ENCODE measurements around the gene PIEZO2. TPM values are rescaled to one million over a fixed set of nuclear protein-coding genes. Genes with fewer than 3 reads are reported as not detected.

Gene PIEZO2
- polyA plus RNA-seq, 1 donor = 25.1 TPM

DNA sequence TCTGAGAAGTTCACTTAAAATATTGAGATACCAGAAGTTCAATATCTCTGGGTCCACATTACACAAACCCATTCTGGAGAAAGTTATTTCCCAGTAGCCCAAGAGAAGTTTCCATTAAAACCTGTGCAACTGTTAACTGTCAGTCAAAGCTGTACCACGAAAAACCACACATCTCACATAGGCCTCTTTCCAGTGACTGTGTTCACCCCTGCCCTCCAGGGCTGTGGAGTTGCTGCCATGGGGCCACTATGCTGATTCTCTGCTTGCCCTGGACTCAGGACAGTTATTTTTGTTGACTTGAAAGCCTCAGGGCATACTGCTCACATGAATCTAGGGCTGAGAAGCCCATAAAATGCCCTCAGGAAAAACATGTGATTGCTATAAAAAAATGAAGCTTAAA is 153.8 kb downstream of the PIEZO2 start:
- DNase-seq = no peak
- no peak overlapping the region for H3K27ac ChIP-seq (ENCODE audit: low read length)
- WGBS (ENCODE audit: insufficient coverage, low lambda C conversion rate) = no CpG with 5 or more reads among the region's 1 CpG

GRCh38 chr18:10989486-10989885 is 159.9 kb downstream of the PIEZO2 start:
- Histone ChIP-seq H3K4me1 (ENCODE audit: control insufficient read depth, insufficient read depth, low read length) (no peaks in the 10 kb centered on the region), H3K27me3 (ENCODE audit: control insufficient read depth, insufficient read depth, low read length) (no peaks in the 10 kb centered on the region), H3K9me3 (ENCODE audit: control insufficient read depth, low read depth, low read length) (peaks cover 13% of the 10 kb centered on the region), H3K27ac (ENCODE audit: low read length) (no peak overlapping the region), H3K4me3 (ENCODE audit: low read length) (no peak overlapping the region), H3K36me3 (ENCODE audit: control insufficient read depth, insufficient read depth, low read length) (no peaks in the 10 kb centered on the region)
- DNase-seq = no peak
- 83% methylated on average over 2 of the region's 2 CpGs for WGBS (ENCODE audit: insufficient coverage, low lambda C conversion rate)

More for the DNA sequence above, 153.8 kb downstream of the PIEZO2 start:
- Histone ChIP-seq H3K4me1 (ENCODE audit: control insufficient read depth, insufficient read depth, low read length) (no peaks in the 10 kb centered on the region), H3K4me3 (ENCODE audit: low read length) (no peak overlapping the region), H3K9me3 (ENCODE audit: control insufficient read depth, low read depth, low read length) (peaks cover 8% of the 10 kb centered on the region), H3K27me3 (ENCODE audit: control insufficient read depth, insufficient read depth, low read length) (no peaks in the 10 kb centered on the region), H3K36me3 (ENCODE audit: control insufficient read depth, insufficient read depth, low read length) (no peaks in the 10 kb centered on the region)

- H3K9me3 ChIP-seq (ENCODE audit: control insufficient read depth, low read depth, low read length) = peaks cover 10% of the 10 kb centered on the region
- no CpG with 5 or more reads among the region's 2 CpGs for WGBS (ENCODE audit: insufficient coverage, low lambda C conversion rate)
- H3K36me3 ChIP-seq (ENCODE audit: control insufficient read depth, insufficient read depth, low read length) = no peaks in the 10 kb centered on the region
- H3K4me3 ChIP-seq (ENCODE audit: low read length) = no peak overlapping the region
- no peak overlapping the region for H3K27ac ChIP-seq (ENCODE audit: low read length)
- DNase-seq = no peak
- no peaks in the 10 kb centered on the region for H3K4me1 ChIP-seq (ENCODE audit: control insufficient read depth, insufficient read depth, low read length)
- H3K27me3 ChIP-seq (ENCODE audit: control insufficient read depth, insufficient read depth, low read length) = no peaks in the 10 kb centered on the region
Measured at GRCh38 chr18:10985689-10986088, 163.7 kb downstream of the PIEZO2 start.

GRCh38 chr18:10979411-10979810 is 170.0 kb downstream of the PIEZO2 start:
- H3K27ac ChIP-seq (ENCODE audit: low read length) = no peak overlapping the region
- DNase-seq = no peak
- H3K4me3 ChIP-seq (ENCODE audit: low read length) = no peak overlapping the region
- H3K4me1 ChIP-seq (ENCODE audit: control insufficient read depth, insufficient read depth, low read length) = no peaks in the 10 kb centered on the region
- H3K9me3 ChIP-seq (ENCODE audit: control insufficient read depth, low read depth, low read length) = no peaks in the 10 kb centered on the region
- WGBS (ENCODE audit: insufficient coverage, low lambda C conversion rate) = 95% methylated on average over 6 of the region's 7 CpGs
- no peaks in the 10 kb centered on the region for H3K36me3 ChIP-seq (ENCODE audit: control insufficient read depth, insufficient read depth, low read length)
- no peaks in the 10 kb centered on the region for H3K27me3 ChIP-seq (ENCODE audit: control insufficient read depth, insufficient read depth, low read length)

- no peaks in the 10 kb centered on the region for H3K4me1 ChIP-seq (ENCODE audit: control insufficient read depth, insufficient read depth, low read length)
- H3K36me3 ChIP-seq (ENCODE audit: control insufficient read depth, insufficient read depth, low read length) = peaks cover 3% of the 10 kb centered on the region
- no peaks in the 10 kb centered on the region for H3K27me3 ChIP-seq (ENCODE audit: control insufficient read depth, insufficient read depth, low read length)
- H3K9me3 ChIP-seq (ENCODE audit: control insufficient read depth, low read depth, low read length) = no peaks in the 10 kb centered on the region
- DNase-seq = no peak
- H3K4me3 ChIP-seq (ENCODE audit: low read length) = no peak overlapping the region
- no peak overlapping the region for H3K27ac ChIP-seq (ENCODE audit: low read length)
Measured at GRCh38 chr18:10977042-10977441, 172.3 kb downstream of the PIEZO2 start.

DNA sequence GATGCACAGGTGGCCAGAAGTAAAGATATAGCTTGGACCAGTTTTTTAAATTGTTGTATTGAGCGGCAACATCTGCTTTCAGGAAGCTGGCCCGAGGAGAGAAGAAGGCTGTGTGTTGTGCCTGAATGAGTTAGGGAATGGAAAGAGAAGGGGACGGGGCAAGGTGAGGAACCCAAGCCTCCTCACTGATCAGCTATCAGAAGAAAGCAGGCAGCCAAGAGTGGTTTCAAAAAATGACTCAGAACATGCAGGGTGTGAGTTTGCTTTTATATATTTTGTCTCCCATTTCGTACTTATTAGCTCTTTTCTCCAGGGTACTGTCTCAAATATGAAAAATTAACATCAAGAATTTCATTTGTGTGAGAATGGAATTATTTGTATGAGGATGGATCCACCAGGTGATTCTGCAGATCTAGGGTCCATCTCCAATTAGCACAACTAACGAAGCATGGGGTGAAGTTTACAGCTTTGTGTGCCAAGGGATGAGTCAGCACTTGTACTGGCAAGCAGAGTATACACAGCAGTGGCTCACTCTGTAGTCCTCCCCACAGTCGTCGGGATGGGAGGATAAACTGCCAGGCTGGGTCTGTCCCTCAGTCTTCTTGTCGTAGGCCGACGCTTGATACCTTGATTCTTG is 175.7 kb downstream of the PIEZO2 start:
- H3K27ac ChIP-seq (ENCODE audit: low read length) = no peak overlapping the region
- WGBS (ENCODE audit: insufficient coverage, low lambda C conversion rate) = 100% methylated on average over 1 of the region's 10 CpGs
- no peak for DNase-seq

GRCh38 chr18:10971717-10972116 is 177.7 kb downstream of the PIEZO2 start:
- no peaks in the 10 kb centered on the region for H3K27me3 ChIP-seq (ENCODE audit: control insufficient read depth, insufficient read depth, low read length)
- peaks cover 3% of the 10 kb centered on the region for H3K36me3 ChIP-seq (ENCODE audit: control insufficient read depth, insufficient read depth, low read length)
- no peak overlapping the region for H3K4me3 ChIP-seq (ENCODE audit: low read length)
- H3K9me3 ChIP-seq (ENCODE audit: control insufficient read depth, low read depth, low read length) = no peaks in the 10 kb centered on the region
- no peaks in the 10 kb centered on the region for H3K4me1 ChIP-seq (ENCODE audit: control insufficient read depth, insufficient read depth, low read length)
- no peak overlapping the region for H3K27ac ChIP-seq (ENCODE audit: low read length)
- no CpG with 5 or more reads among the region's 4 CpGs for WGBS (ENCODE audit: insufficient coverage, low lambda C conversion rate)
- DNase-seq = no peak

More for the DNA sequence above, 175.7 kb downstream of the PIEZO2 start:
- Histone ChIP-seq H3K27me3 (ENCODE audit: control insufficient read depth, insufficient read depth, low read length) (no peaks in the 10 kb centered on the region), H3K4me1 (ENCODE audit: control insufficient read depth, insufficient read depth, low read length) (no peaks in the 10 kb centered on the region), H3K9me3 (ENCODE audit: control insufficient read depth, low read depth, low read length) (no peaks in the 10 kb centered on the region), H3K36me3 (ENCODE audit: control insufficient read depth, insufficient read depth, low read length) (peaks cover 3% of the 10 kb centered on the region), H3K4me3 (ENCODE audit: low read length) (no peak overlapping the region)

GRCh38 chr18:10965119-10965518 is 184.2 kb downstream of the PIEZO2 start:
- Histone ChIP-seq H3K4me3 (ENCODE audit: low read length) (no peak overlapping the region), H3K36me3 (ENCODE audit: control insufficient read depth, insufficient read depth, low read length) (no peaks in the 10 kb centered on the region), H3K9me3 (ENCODE audit: control insufficient read depth, low read depth, low read length) (no peaks in the 10 kb centered on the region), H3K27ac (ENCODE audit: low read length) (no peak overlapping the region), H3K27me3 (ENCODE audit: control insufficient read depth, insufficient read depth, low read length) (no peaks in the 10 kb centered on the region), H3K4me1 (ENCODE audit: control insufficient read depth, insufficient read depth, low read length) (no peaks in the 10 kb centered on the region)
- WGBS (ENCODE audit: insufficient coverage, low lambda C conversion rate) = 78% methylated on average over 1 of the region's 2 CpGs
- DNase-seq = no peak

GRCh38 chr18:10953672-10954071 is 195.7 kb downstream of the PIEZO2 start:
- DNase-seq = no peak
- no CpG with 5 or more reads among the region's 5 CpGs for WGBS (ENCODE audit: insufficient coverage, low lambda C conversion rate)

GRCh38 chr18:10951631-10952544 is 197.5 kb downstream of the PIEZO2 start:
- WGBS (ENCODE audit: insufficient coverage, low lambda C conversion rate) = no CpG with 5 or more reads among the region's 1 CpG
- no peaks in the 10 kb centered on the region for H3K4me1 ChIP-seq (ENCODE audit: control insufficient read depth, insufficient read depth, low read length)

More at GRCh38 chr18:10953672-10954071, 195.7 kb downstream of the PIEZO2 start:
- H3K9me3 ChIP-seq (ENCODE audit: control insufficient read depth, low read depth, low read length) = no peaks in the 10 kb centered on the region
- H3K4me1 ChIP-seq (ENCODE audit: control insufficient read depth, insufficient read depth, low read length) = no peaks in the 10 kb centered on the region
- no peaks in the 10 kb centered on the region for H3K27me3 ChIP-seq (ENCODE audit: control insufficient read depth, insufficient read depth, low read length)
- H3K27ac ChIP-seq (ENCODE audit: low read length) = no peak overlapping the region
- H3K4me3 ChIP-seq (ENCODE audit: low read length) = no peak overlapping the region
- H3K36me3 ChIP-seq (ENCODE audit: control insufficient read depth, insufficient read depth, low read length) = no peaks in the 10 kb centered on the region

More at GRCh38 chr18:10951631-10952544, 197.5 kb downstream of the PIEZO2 start:
- no peaks in the 10 kb centered on the region for H3K9me3 ChIP-seq (ENCODE audit: control insufficient read depth, low read depth, low read length)
- H3K4me3 ChIP-seq (ENCODE audit: low read length) = no peak overlapping the region
- H3K27ac ChIP-seq (ENCODE audit: low read length) = no peak overlapping the region
- no peak for DNase-seq
- H3K36me3 ChIP-seq (ENCODE audit: control insufficient read depth, insufficient read depth, low read length) = no peaks in the 10 kb centered on the region
- H3K27me3 ChIP-seq (ENCODE audit: control insufficient read depth, insufficient read depth, low read length) = no peaks in the 10 kb centered on the region
